HCT116 (cell line): ENCODE measurements around the gene FAM200B. TPM values are rescaled to one million over a fixed set of nuclear protein-coding genes. Genes with fewer than 3 reads are reported as not detected.

Source experiments
- ATAC-seq: fragments of 200-7000 bp; cut with Tn5 transposase; 2 replicates; pipeline ENCODE4 v1.9.1; 2020; ENCODE audit warnings: mild to moderate bottlenecking, moderate library complexity
- BruUV-seq: library from RNA; stranded (reverse); fragments of 400-500 nt; replicated peaks from 2 replicates; lab custom pipeline; 2021; lab: Mats Ljungman, UMichigan
- CTCF ChIA-PET: fragments of 300-600 bp; sonication (Branson Sonifier 250); formaldehyde crosslinking; loops from one replicate; lab custom pipeline; 2021; ENCODE audit warnings: antibody characterized with exemption; lab: Charles Lee
- POLR2A ChIA-PET: fragments of 300-600, 350-600 bp; sonication (Branson Sonifier 250); formaldehyde crosslinking; loops from one replicate; lab custom pipeline; 2021; ENCODE audit warnings: antibody characterized with exemption; lab: Charles Lee
- RAD21 ChIA-PET, 2 experiments: fragments of 300-600 bp; sonication (Branson Sonifier 250); formaldehyde crosslinking; loops; one replicate each; lab custom pipeline; 2023; ENCODE audit warnings: low total read pairs in 2 of 2; ENCODE audit not compliant: uncharacterized antibody in 2 of 2, unreplicated experiment in 2 of 2, low non-redundant PET in 1 of 2; lab: Charles Lee
- DNase-seq: peaks from one replicate; pipeline ENCODE4 v3.0.0-alpha.2; 2010; ENCODE audit warnings: low read depth, low spot score
- H2AFZ ChIP-seq: fragments of 200-600 bp; shearing (Covaris generic), sonication (generic); 2 replicates; pipeline ENCODE4 v1.6.1; 2017; ENCODE audit warnings: low read depth, mixed run types, mixed read lengths, antibody characterized with exemption, low read length; ENCODE audit not compliant: poor library complexity, severe bottlenecking
- H3K27ac ChIP-seq: 2 replicates; pipeline ENCODE4 v1.5.1; 2012; ENCODE audit warnings: low read depth, low read length
- H3K27me3 ChIP-seq: fragments of 200-600 bp; sonication (generic); 2 replicates; pipeline ENCODE4 v1.6.1; 2016; ENCODE audit warnings: mixed run types, low read length, mixed read lengths; ENCODE audit not compliant: insufficient read depth
- H3K36me3 ChIP-seq, 2 experiments: fragments of 200-500 bp in 1 of 2; fragments of 200-600 bp in 1 of 2; sonication (Bioruptor generic) in 1 of 2; sonication (generic) in 1 of 2; 2 replicates each; pipeline versions ENCODE4 v1.5.1 to v1.6.1; 2014 to 2016; ENCODE audit warnings: low read length in 2 of 2, inconsistent platforms in 1 of 2, mixed read lengths in 1 of 2, mixed run types in 1 of 2; ENCODE audit not compliant: insufficient read depth in 2 of 2, control insufficient read depth in 1 of 2
- H3K4me1 ChIP-seq, 2 experiments: fragments of 200-600 bp in 1 of 2; sonication (generic) in 1 of 2; 2 replicates each; pipeline versions ENCODE4 v1.5.1 to v1.6.1; 2012 to 2017; ENCODE audit warnings: low read length in 2 of 2, inconsistent platforms in 1 of 2, mild to moderate bottlenecking in 1 of 2, mixed read lengths in 1 of 2, mixed run types in 1 of 2, moderate library complexity in 1 of 2; ENCODE audit not compliant: insufficient read depth in 2 of 2, control insufficient read depth in 1 of 2
- H3K4me2 ChIP-seq: fragments of 200-600 bp; sonication (generic); 2 replicates; pipeline ENCODE4 v1.6.1; 2017; ENCODE audit warnings: mixed run types, low read length, mixed read lengths
- H3K4me3 ChIP-seq, 2 experiments: fragments of 200-600 bp in 1 of 2; sonication (generic) in 1 of 2; replicated peaks in 1 of 2; 2 replicates each; pipeline ENCODE4 v1.5.1; 2011 to 2016; ENCODE audit warnings: low read length in 2 of 2, control low read depth in 1 of 2, low read depth in 1 of 2, mild to moderate bottlenecking in 1 of 2, mixed read lengths in 1 of 2, mixed run types in 1 of 2
- H3K79me2 ChIP-seq: fragments of 200-600 bp; sonication (generic); 2 replicates; pipeline ENCODE4 v1.6.1; 2017; ENCODE audit warnings: mild to moderate bottlenecking, mixed run types, low read length, moderate library complexity, mixed read lengths; ENCODE audit not compliant: insufficient read depth
- H3K9ac ChIP-seq: fragments of 200-600 bp; sonication (generic); 2 replicates; pipeline ENCODE4 v1.6.1; 2016; ENCODE audit warnings: low read length, mixed read lengths
- H3K9me2 ChIP-seq: fragments of 200-600 bp; sonication (generic), shearing (Covaris generic); 2 replicates; pipeline ENCODE4 v1.6.1; 2017; ENCODE audit warnings: mixed run types, mild to moderate bottlenecking, moderate library complexity; ENCODE audit not compliant: insufficient read depth
- H3K9me3 ChIP-seq, 2 experiments: fragments of 200-500 bp in 1 of 2; fragments of 200-600 bp in 1 of 2; sonication (Bioruptor generic) in 1 of 2; sonication (generic) in 1 of 2; 2 replicates each; pipeline ENCODE4 v1.6.1; 2014 to 2017; ENCODE audit warnings: low read length in 2 of 2, mixed read lengths in 2 of 2, inconsistent platforms in 1 of 2, low read depth in 1 of 2, mild to moderate bottlenecking in 1 of 2, mixed run types in 1 of 2, moderate library complexity in 1 of 2; ENCODE audit not compliant: control insufficient read depth in 1 of 2, insufficient read depth in 1 of 2
- H4K20me1 ChIP-seq: fragments of 200-600 bp; sonication (generic), shearing (Covaris generic); 2 replicates; pipeline ENCODE4 v1.6.1; 2017; ENCODE audit warnings: mixed run types, mild to moderate bottlenecking, moderate library complexity; ENCODE audit not compliant: insufficient read depth
- CTCF ChIP-seq, 3 experiments: fragments of 200-600 bp in 1 of 3; sonication (generic) in 1 of 3; IDR thresholded peaks in 2 of 3; conservative IDR thresholded peaks in 1 of 3; 2 replicates each; pipeline ENCODE4 v1.5.1; 2012 to 2017; ENCODE audit warnings: low read depth in 2 of 3, low read length in 2 of 3, antibody characterized with exemption in 1 of 3, borderline replicate concordance in 1 of 3, control low read depth in 1 of 3, mild to moderate bottlenecking in 1 of 3, mixed read lengths in 1 of 3, mixed run types in 1 of 3, moderate library complexity in 1 of 3; ENCODE audit not compliant: insufficient read depth in 1 of 3
- ELF1 ChIP-seq: IDR thresholded peaks from 2 replicates; pipeline ENCODE4 v1.6.1; 2012; ENCODE audit warnings: low read depth, borderline replicate concordance
- MAX ChIP-seq: IDR thresholded peaks from 2 replicates; pipeline ENCODE4 v1.6.1; 2012
- RAD21 ChIP-seq: IDR thresholded peaks from 2 replicates; pipeline ENCODE4 v1.6.1; 2012; ENCODE audit warnings: low read depth, mild to moderate bottlenecking
- SP1 ChIP-seq: IDR thresholded peaks from 2 replicates; pipeline ENCODE4 v1.6.1; 2012; ENCODE audit warnings: low read depth
- SRF ChIP-seq: IDR thresholded peaks from 2 replicates; pipeline ENCODE4 v1.6.1; 2012; ENCODE audit warnings: low read depth
- intact Hi-C: fragments of 100-400 bp; cut with micrococcal nuclease; formaldehyde crosslinking; loops from 2 replicates; pipeline ENCODE4 v1.10.0; 2022
- total RNA-seq: library from RNA; stranded (reverse); gene quantifications from one replicate; pipeline ENCODE4 v1.2.1, GENCODE V29; 2021; ENCODE audit not compliant: unreplicated experiment
- TF ChIP-seq, protein P1 (sequence below): IDR thresholded peaks from 2 replicates; pipeline ENCODE4 v1.6.1; 2012; ENCODE audit warnings: low read depth
- TF ChIP-seq, protein P2 (sequence below): IDR thresholded peaks from 2 replicates; pipeline ENCODE4 v1.6.1; 2012

FAM200B gene
- total RNA-seq, 1 experiment from 2014 or later, result 26.1 TPM

DNA sequence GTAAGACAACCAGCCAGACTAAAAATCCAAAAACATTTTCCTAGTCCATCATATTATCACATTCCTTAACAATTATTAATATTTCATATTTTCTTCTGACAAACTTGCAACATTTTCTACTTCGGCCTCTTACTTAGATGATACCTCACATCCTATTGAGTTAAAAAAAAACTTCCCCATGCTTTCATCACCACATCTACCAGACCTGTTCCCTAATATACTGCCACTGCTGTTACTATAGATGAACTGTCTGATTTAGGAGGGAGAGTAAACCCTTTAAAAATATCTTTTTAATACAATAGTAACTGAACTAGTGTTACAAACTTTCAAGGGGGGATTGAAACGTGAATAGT, 1.5 kb downstream of the FAM200B start:
- TF ChIP-seq CTCF (IDR thresholded peaks at IDR 0.05 in 2 of 3, conservative IDR thresholded peaks at IDR 0.05 in 1 of 3; ENCODE audit: borderline replicate concordance in 1 of 3, insufficient read depth in 1 of 3, low read depth in 2 of 3, low read length in 2 of 3) (no peak), ELF1 (no peak), MAX (no peak), RAD21 (no peak), SRF (no peak), SP1 (no peak)
- TF ChIP-seq, protein P1, sequence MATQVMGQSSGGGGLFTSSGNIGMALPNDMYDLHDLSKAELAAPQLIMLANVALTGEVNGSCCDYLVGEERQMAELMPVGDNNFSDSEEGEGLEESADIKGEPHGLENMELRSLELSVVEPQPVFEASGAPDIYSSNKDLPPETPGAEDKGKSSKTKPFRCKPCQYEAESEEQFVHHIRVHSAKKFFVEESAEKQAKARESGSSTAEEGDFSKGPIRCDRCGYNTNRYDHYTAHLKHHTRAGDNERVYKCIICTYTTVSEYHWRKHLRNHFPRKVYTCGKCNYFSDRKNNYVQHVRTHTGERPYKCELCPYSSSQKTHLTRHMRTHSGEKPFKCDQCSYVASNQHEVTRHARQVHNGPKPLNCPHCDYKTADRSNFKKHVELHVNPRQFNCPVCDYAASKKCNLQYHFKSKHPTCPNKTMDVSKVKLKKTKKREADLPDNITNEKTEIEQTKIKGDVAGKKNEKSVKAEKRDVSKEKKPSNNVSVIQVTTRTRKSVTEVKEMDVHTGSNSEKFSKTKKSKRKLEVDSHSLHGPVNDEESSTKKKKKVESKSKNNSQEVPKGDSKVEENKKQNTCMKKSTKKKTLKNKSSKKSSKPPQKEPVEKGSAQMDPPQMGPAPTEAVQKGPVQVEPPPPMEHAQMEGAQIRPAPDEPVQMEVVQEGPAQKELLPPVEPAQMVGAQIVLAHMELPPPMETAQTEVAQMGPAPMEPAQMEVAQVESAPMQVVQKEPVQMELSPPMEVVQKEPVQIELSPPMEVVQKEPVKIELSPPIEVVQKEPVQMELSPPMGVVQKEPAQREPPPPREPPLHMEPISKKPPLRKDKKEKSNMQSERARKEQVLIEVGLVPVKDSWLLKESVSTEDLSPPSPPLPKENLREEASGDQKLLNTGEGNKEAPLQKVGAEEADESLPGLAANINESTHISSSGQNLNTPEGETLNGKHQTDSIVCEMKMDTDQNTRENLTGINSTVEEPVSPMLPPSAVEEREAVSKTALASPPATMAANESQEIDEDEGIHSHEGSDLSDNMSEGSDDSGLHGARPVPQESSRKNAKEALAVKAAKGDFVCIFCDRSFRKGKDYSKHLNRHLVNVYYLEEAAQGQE, result no peak
- TF ChIP-seq, protein P2, sequence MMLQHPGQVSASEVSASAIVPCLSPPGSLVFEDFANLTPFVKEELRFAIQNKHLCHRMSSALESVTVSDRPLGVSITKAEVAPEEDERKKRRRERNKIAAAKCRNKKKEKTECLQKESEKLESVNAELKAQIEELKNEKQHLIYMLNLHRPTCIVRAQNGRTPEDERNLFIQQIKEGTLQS, result no peak
- CTCF ChIA-PET, result no interaction called here
- POLR2A ChIA-PET, result no interaction called here
- Histone ChIP-seq H3K9ac (peak overlapping the region; percentile 98; the same call in 1 of the 2 replicates), H3K36me3 (peaks cover 9 to 20% of the 10 kb centered on the region in 2 experiments), H3K9me2 (no peaks in the 10 kb centered on the region), H3K4me2 (peak overlapping the region; percentile 84), H2AFZ (no peak overlapping the region), H3K79me2 (peaks cover 77% of the 10 kb centered on the region), H3K4me3 (peak overlapping the region; percentile 87 to 91; a peak in 3 of 4 replicates), H3K9me3 (no peaks in the 10 kb centered on the region), H3K27ac (no peak overlapping the region), H3K27me3 (no peaks in the 10 kb centered on the region), H3K4me1 (peaks cover 12 to 33% of the 10 kb centered on the region in 2 experiments), H4K20me1 (no peaks in the 10 kb centered on the region)
- no TSS peak for BruUV-seq
- DNase-seq, result no peak
- RAD21 ChIA-PET, result no interaction called here
- ATAC-seq, result no peak
- intact Hi-C loops, result no loop called here
